Measurements from ENCODE around the gene TAS2R41. TPM values are rescaled to one million over a fixed set of nuclear protein-coding genes. Genes with fewer than 3 reads are reported as not detected.
"Not testable (repeated sequence)": the region's sequence is repeated elsewhere in the genome, so short reads cannot be mapped to it uniquely, and the experiment has no call there.

Gene TAS2R41
- total RNA-seq, 1 experiment from 2014 or later, result not detected

GRCh38 chr7:143485500-143485899 is 7.8 kb downstream of the TAS2R41 start:
- in situ Hi-C loops (cut with HindIII; ENCODE audit: low pct_unique_long_range_greater_than_20kb, low sequenced_read_pairs), result no loop called here
- no peak for DNase-seq (ENCODE audit: low read depth, low spot score)

GRCh38 chr7:143486266-143486665 is 8.6 kb downstream of the TAS2R41 start:
- DNase-seq (ENCODE audit: low read depth, low spot score); in situ Hi-C loops (cut with HindIII; ENCODE audit: low pct_unique_long_range_greater_than_20kb, low sequenced_read_pairs): not testable (repeated sequence)

GRCh38 chr7:143487061-143487460 is 9.4 kb downstream of the TAS2R41 start:
- in situ Hi-C loops (cut with HindIII; ENCODE audit: low pct_unique_long_range_greater_than_20kb, low sequenced_read_pairs), result no loop called here
- no peak for DNase-seq (ENCODE audit: low read depth, low spot score)

GRCh38 chr7:143487566-143487965 is 9.9 kb downstream of the TAS2R41 start:
- DNase-seq (ENCODE audit: low read depth, low spot score), result no peak
- in situ Hi-C loops (cut with HindIII; ENCODE audit: low pct_unique_long_range_greater_than_20kb, low sequenced_read_pairs), result no loop called here

GRCh38 chr7:143490717-143491306 is 13.1 kb downstream of the TAS2R41 start:
- DNase-seq (ENCODE audit: low read depth, low spot score), result peak; percentile 59
- in situ Hi-C loops (cut with HindIII; ENCODE audit: low pct_unique_long_range_greater_than_20kb, low sequenced_read_pairs), result no loop called here

- in situ Hi-C loops (cut with HindIII; ENCODE audit: low pct_unique_long_range_greater_than_20kb, low sequenced_read_pairs), result no loop called here
- no peak for DNase-seq (ENCODE audit: low read depth, low spot score)
Observed at GRCh38 chr7:143492043-143492471, 14.4 kb downstream of the TAS2R41 start.

- DNase-seq (ENCODE audit: low read depth, low spot score), result no peak
Observed at GRCh38 chr7:143492799-143493739, 15.4 kb downstream of the TAS2R41 start.

GRCh38 chr7:143493751-143494150 is 16.1 kb downstream of the TAS2R41 start:
- DNase-seq (ENCODE audit: low read depth, low spot score), result no peak
- in situ Hi-C loops (cut with HindIII; ENCODE audit: low pct_unique_long_range_greater_than_20kb, low sequenced_read_pairs), result no loop called here

More at GRCh38 chr7:143492799-143493739, 15.4 kb downstream of the TAS2R41 start:
- in situ Hi-C loops (cut with HindIII; ENCODE audit: low pct_unique_long_range_greater_than_20kb, low sequenced_read_pairs), result no loop called here

- in situ Hi-C loops (cut with HindIII; ENCODE audit: low pct_unique_long_range_greater_than_20kb, low sequenced_read_pairs), result no loop called here
- peak; percentile 7 for DNase-seq (ENCODE audit: low read depth, low spot score)
Observed at GRCh38 chr7:143494622-143495021, 16.9 kb downstream of the TAS2R41 start.

GRCh38 chr7:143495851-143496250 is 18.2 kb downstream of the TAS2R41 start:
- no peak for DNase-seq (ENCODE audit: low read depth, low spot score)
- in situ Hi-C loops (cut with HindIII; ENCODE audit: low pct_unique_long_range_greater_than_20kb, low sequenced_read_pairs), result no loop called here

- in situ Hi-C loops (cut with HindIII; ENCODE audit: low pct_unique_long_range_greater_than_20kb, low sequenced_read_pairs), result no loop called here
- no peak for DNase-seq (ENCODE audit: low read depth, low spot score)
Observed at GRCh38 chr7:143496263-143496662, 18.6 kb downstream of the TAS2R41 start.

GRCh38 chr7:143497008-143497795 is 19.5 kb downstream of the TAS2R41 start:
- in situ Hi-C loops (cut with HindIII; ENCODE audit: low pct_unique_long_range_greater_than_20kb, low sequenced_read_pairs), result no loop called here
- DNase-seq (ENCODE audit: low read depth, low spot score), result no peak

GRCh38 chr7:143499246-143499645 is 21.6 kb downstream of the TAS2R41 start:
- in situ Hi-C loops (cut with HindIII; ENCODE audit: low pct_unique_long_range_greater_than_20kb, low sequenced_read_pairs), result no loop called here
- no peak for DNase-seq (ENCODE audit: low read depth, low spot score)

GRCh38 chr7:143499743-143500348 is 22.2 kb downstream of the TAS2R41 start:
- in situ Hi-C loops (cut with HindIII; ENCODE audit: low pct_unique_long_range_greater_than_20kb, low sequenced_read_pairs), result no loop called here
- no peak for DNase-seq (ENCODE audit: low read depth, low spot score)

GRCh38 chr7:143503261-143503660 is 25.6 kb downstream of the TAS2R41 start:
- in situ Hi-C loops (cut with HindIII; ENCODE audit: low pct_unique_long_range_greater_than_20kb, low sequenced_read_pairs), result no loop called here
- DNase-seq (ENCODE audit: low read depth, low spot score), result no peak

GRCh38 chr7:143504215-143504936 is 26.7 kb downstream of the TAS2R41 start:
- in situ Hi-C loops (cut with HindIII; ENCODE audit: low pct_unique_long_range_greater_than_20kb, low sequenced_read_pairs), result no loop called here
- no peak for DNase-seq (ENCODE audit: low read depth, low spot score)

GRCh38 chr7:143504937-143505297 is 27.2 kb downstream of the TAS2R41 start:
- DNase-seq (ENCODE audit: low read depth, low spot score), result peak; percentile 10
- in situ Hi-C loops (cut with HindIII; ENCODE audit: low pct_unique_long_range_greater_than_20kb, low sequenced_read_pairs), result no loop called here
